Measurements from ENCODE around the gene TMEM80. TPM values are rescaled to one million over a fixed set of nuclear protein-coding genes. Genes with fewer than 3 reads are reported as not detected.

The TMEM80 gene
- polyA plus RNA-seq, 10 donors: 10.6 to 27.9 (median 16.7) TPM

DNA sequence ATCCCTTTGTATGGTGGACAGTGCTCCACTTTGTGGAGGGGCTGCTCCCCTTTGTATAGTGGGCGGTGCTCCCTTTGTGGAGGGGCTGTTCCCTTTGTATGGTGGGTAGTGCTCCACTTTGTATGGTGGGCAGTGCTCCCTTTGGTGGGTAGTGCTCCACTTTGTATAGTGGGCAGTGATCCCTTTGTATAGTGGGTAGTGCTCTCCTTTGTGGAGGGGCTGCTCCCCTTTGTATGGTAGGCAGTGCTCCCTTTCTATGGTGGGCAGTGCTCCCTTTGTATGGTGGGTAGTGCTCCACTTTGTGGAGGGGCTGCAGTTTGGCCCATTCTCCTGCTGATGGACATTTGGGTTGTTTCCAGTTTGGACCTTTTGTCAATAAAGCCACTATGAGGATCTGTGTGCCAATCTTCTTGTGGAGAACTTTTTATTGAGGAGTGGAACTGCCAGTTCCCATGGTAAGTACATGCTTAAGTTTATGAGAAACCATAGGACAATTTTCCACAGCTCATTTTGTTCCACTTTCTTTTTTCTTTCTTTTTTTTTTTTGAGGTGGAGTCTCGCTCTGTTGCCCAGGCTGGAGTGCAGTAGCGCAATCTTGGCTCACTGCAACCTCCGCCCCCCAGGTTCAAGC lies 47.1 kb downstream of the TMEM80 start:
- no peak for DNase-seq

DNA sequence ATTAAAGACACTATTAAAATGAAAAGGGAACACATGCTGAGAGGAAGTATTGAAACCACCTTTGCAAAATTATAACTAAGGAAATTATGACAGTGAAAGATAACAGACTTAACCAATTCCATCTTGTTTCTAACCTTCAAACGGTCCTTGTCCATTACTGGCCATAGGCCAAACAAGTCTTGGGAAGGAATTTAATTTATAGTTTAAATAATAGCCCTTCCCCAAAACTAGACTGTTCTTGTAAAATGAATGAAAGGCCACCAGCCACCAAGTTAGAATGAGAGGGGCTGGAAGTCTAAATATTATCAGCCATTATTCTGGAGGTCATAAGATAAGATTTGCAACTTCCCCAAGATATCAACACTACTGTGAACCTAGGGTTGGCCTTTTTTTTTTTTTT lies 49.8 kb downstream of the TMEM80 start:
- no peak for DNase-seq

DNA sequence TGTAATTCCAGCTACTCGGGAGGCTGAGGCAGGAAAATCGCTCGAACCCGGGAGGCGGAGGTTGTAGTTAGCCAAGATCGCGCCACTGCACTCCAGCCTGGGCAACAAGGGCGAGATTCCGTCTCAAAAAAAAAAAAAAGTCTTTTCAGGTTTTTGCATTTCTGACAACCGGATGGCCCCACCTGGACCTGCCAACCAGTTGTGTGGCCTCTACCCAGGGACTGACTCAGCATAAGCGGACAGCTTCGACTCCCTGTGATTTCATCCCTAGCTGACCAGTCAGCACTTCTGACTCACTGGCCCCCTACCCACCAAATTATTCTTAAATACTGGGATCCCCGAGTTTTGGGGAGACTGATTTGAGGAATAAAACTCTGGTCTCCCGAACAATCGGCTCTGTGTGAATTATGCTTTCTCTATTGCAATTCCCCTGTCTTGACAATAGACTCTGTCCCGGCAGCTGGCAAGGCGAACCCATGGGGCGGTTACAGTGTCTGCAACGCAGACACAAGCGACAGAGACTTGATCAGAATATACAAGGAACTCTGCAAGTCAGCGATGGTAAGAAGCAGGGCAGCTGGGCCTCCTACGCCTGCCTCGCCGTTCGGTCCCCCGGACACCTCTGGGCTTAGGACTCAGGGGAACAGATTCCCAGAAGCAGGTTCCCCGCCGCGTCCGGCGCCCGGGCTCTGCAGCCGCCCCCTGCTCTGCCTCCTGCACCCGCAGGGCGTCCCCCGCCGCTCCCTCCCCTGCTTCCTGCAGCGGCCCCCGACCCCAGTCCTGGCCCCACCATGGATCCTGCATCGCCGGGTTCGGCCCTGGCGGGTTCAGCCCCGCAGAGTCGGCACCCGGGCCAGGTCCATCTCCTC lies 50.9 kb downstream of the TMEM80 start:
- no peak for DNase-seq

DNA sequence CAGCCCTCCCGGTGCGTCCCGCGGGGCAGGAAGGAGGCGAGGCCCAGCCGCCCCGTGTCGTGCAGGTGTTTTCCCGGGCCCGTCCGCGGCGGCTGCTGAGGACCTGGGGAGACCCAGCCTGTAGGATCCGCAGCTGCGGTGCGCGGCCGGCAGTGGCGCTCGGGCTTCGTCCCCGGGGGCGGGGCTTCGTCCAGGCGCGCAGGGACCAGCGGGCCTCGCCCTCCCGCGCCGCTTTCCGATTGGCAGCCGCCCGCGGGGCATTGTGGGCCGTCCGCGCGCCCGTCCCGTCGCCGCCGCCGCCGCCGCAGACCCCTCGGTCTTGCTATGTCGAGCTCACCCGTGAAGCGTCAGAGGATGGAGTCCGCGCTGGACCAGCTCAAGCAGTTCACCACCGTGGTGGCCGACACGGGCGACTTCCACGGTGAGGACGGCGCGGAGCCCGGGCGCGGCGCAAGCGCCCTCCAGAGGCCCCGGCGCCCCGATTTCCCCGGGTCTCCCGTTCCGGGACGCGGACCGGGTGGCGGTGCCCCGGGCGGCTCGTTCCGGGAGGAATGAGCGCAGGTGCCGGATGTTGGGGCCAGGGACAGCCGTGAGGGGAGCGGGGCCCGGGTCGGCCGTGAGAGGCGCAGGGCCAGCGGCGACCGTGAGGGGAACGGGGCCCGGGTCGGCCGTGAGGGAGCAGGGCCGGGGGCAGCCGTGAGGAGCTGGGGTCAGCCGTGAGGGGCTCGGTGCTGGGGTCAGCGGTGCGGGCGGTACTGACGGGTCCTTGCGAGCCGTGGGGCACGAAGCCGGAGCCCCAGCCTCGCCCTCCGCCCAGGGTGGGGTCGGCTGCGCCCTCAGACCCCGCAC lies 51.8 kb downstream of the TMEM80 start, which contains the start of gene TALDO1:
Gene TALDO1, plus strand, starts transcription at position 307 of the 849 bp plus-strand sequence. Its CDS starts 18 bp downstream, at position 325.
- peak; percentile 83 to 95 (median 91) for DNase-seq

DNA sequence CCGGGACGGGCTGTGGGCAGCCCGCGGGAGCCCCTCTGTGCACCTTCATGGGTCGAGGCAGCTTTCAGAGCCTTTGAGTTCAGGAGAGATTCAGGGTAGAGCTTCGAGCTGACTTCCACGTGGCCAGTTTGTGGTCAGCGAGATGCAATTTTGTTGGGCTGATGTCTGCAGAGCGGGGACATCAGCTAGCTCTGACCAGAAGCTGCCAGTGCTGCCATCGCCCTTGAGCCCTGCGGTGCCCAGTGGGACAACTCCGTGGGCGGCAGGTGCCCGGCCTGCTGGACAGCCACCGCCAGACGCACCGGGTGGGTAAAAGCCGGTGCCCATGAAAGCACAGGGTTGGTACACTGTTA lies 52.4 kb downstream of the TMEM80 start:
- peak in 1 of 3 donors; percentile 43 for DNase-seq

DNA sequence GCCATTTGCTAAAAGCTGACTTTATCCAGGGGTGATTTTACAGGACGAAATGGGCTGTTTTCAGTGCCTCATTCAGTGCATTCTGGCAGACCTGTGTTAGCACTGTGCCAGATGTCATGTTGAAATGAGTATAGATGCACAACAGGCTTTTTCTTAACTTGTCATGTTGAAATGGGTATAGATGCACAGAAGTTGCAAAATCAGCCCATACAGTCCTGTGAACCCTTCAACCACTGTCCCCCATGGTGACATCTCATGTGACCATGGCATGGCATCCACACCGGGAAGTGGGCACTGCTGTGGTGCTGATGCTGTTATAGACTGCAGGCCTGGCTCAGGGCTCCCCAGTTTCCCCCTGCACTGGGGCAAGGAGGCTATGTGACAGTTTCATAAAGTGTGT lies 54.1 kb downstream of the TMEM80 start:
- DNase-seq: no peak

Other genes with a start within 250 kb of the TMEM80 start
- 10 to 100 TPM; 23.4 to 31.7 (median 28.1) TPM for gene PTDSS2, start 245.5 kb upstream of the TMEM80 start, polyA plus RNA-seq (ENCODE audit: insufficient read length in 10 of 10)
- gene RNH1, start 188.6 kb upstream of the TMEM80 start, polyA plus RNA-seq (ENCODE audit: insufficient read length in 10 of 10): 100 to 1,000 TPM in 1 of 10 donors, 10 to 100 TPM in 9; 75.5 to 108 (median 86.2) TPM
- gene HRAS, start 160.2 kb upstream of the TMEM80 start, polyA plus RNA-seq (ENCODE audit: insufficient read length in 10 of 10): 100 to 1,000 TPM in 5 of 10 donors, 10 to 100 TPM in 5; 84.1 to 114 (median 101) TPM
- gene LRRC56, start 158.3 kb upstream of the TMEM80 start, polyA plus RNA-seq (ENCODE audit: insufficient read length in 10 of 10): 1 to 10 TPM; 2.7 to 7.0 (median 4.9) TPM
- gene LMNTD2, start 135.1 kb upstream of the TMEM80 start, polyA plus RNA-seq (ENCODE audit: insufficient read length in 10 of 10): 1 to 10 TPM in 1 of 10 donors, under 1 TPM in 9; 0.17 to 1.1 (median 0.44) TPM
- gene RASSF7, start 134.8 kb upstream of the TMEM80 start, polyA plus RNA-seq (ENCODE audit: insufficient read length in 10 of 10): 1 to 10 TPM; 1.1 to 3.7 (median 2.2) TPM
- gene PHRF1, start 119.3 kb upstream of the TMEM80 start, polyA plus RNA-seq (ENCODE audit: insufficient read length in 10 of 10): 10 to 100 TPM; 13.5 to 22.1 (median 16.5) TPM
- gene IRF7, start 79.9 kb upstream of the TMEM80 start, polyA plus RNA-seq (ENCODE audit: insufficient read length in 10 of 10): 10 to 100 TPM in 4 of 10 donors, 1 to 10 TPM in 6; 6.3 to 13.1 (median 9.6) TPM
- gene CDHR5, start 70.9 kb upstream of the TMEM80 start, polyA plus RNA-seq (ENCODE audit: insufficient read length in 10 of 10): 1 to 10 TPM in 7 of 10 donors, under 1 TPM in 3; 0.60 to 2.1 (median 1.2) TPM
- 100 to 1,000 TPM in 1 of 10 donors, 10 to 100 TPM in 9; 31.7 to 107 (median 61.3) TPM for gene SCT, start 68.6 kb upstream of the TMEM80 start, polyA plus RNA-seq (ENCODE audit: insufficient read length in 10 of 10)
- under 1 TPM; 0.23 to 0.90 (median 0.73) TPM for gene DRD4, start 58.5 kb upstream of the TMEM80 start, polyA plus RNA-seq (ENCODE audit: insufficient read length in 10 of 10)
- 10 to 100 TPM; 22.1 to 40.7 (median 29.2) TPM for gene DEAF1, start 594 bp upstream of the TMEM80 start, polyA plus RNA-seq (ENCODE audit: insufficient read length in 10 of 10)
- 1 to 10 TPM; 1.5 to 9.0 (median 2.8) TPM for gene EPS8L2, start 10.4 kb downstream of the TMEM80 start, polyA plus RNA-seq (ENCODE audit: insufficient read length in 10 of 10)
- gene TALDO1, start 51.6 kb downstream of the TMEM80 start, polyA plus RNA-seq (ENCODE audit: insufficient read length in 10 of 10): 10 to 100 TPM; 55.0 to 92.1 (median 66.3) TPM
- 10 to 100 TPM; 30.5 to 49.5 (median 39.2) TPM for gene GATD1, start 81.7 kb downstream of the TMEM80 start, polyA plus RNA-seq (ENCODE audit: insufficient read length in 10 of 10)
- gene CEND1, start 94.3 kb downstream of the TMEM80 start, polyA plus RNA-seq (ENCODE audit: insufficient read length in 10 of 10): 1 to 10 TPM in 1 of 10 donors, under 1 TPM in 9; 0.35 to 1.0 (median 0.60) TPM
- gene SLC25A22, start 102.5 kb downstream of the TMEM80 start, polyA plus RNA-seq (ENCODE audit: insufficient read length in 10 of 10): 10 to 100 TPM in 6 of 10 donors, 1 to 10 TPM in 4; 9.0 to 16.8 (median 10.2) TPM
- gene PIDD1, start 109.4 kb downstream of the TMEM80 start, polyA plus RNA-seq (ENCODE audit: insufficient read length in 10 of 10): 10 to 100 TPM in 1 of 10 donors, 1 to 10 TPM in 9; 4.4 to 10.5 (median 6.3) TPM
- gene RPLP2, start 114.2 kb downstream of the TMEM80 start, polyA plus RNA-seq (ENCODE audit: insufficient read length in 10 of 10): 1,000 to 10,000 TPM; 1,394 to 1,882 (median 1,587) TPM
- 10 to 100 TPM; 18.4 to 32.9 (median 27.9) TPM for gene PNPLA2, start 123.1 kb downstream of the TMEM80 start, polyA plus RNA-seq (ENCODE audit: insufficient read length in 10 of 10)
- 10 to 100 TPM in 6 of 10 donors, 1 to 10 TPM in 4; 8.2 to 16.0 (median 10.9) TPM for gene CRACR2B, start 132.1 kb downstream of the TMEM80 start, polyA plus RNA-seq (ENCODE audit: insufficient read length in 10 of 10)
- 100 to 1,000 TPM; 113 to 161 (median 135) TPM for gene CD151, start 137.1 kb downstream of the TMEM80 start, polyA plus RNA-seq (ENCODE audit: insufficient read length in 10 of 10)
- gene POLR2L, start 146.7 kb downstream of the TMEM80 start, polyA plus RNA-seq (ENCODE audit: insufficient read length in 10 of 10): 100 to 1,000 TPM in 6 of 10 donors, 10 to 100 TPM in 4; 69.6 to 159 (median 104) TPM
- 10 to 100 TPM; 41.1 to 72.2 (median 49.6) TPM for gene TSPAN4, start 147.0 kb downstream of the TMEM80 start, polyA plus RNA-seq (ENCODE audit: insufficient read length in 10 of 10)
- gene CHID1, start 215.0 kb downstream of the TMEM80 start, polyA plus RNA-seq (ENCODE audit: insufficient read length in 10 of 10): 10 to 100 TPM; 53.2 to 82.8 (median 64.0) TPM
- 10 to 100 TPM; 40.5 to 62.5 (median 49.2) TPM for gene AP2A2, start 230.1 kb downstream of the TMEM80 start, polyA plus RNA-seq (ENCODE audit: insufficient read length in 10 of 10)

Data from muscle of back (tissue), 11 donors.